Activated CD4-positive, CD25-positive, alpha-beta regulatory T cell treated with anti-CD3 and anti-CD28 coated beads, Interleukin-2, amount 50 U/mL, for 72 hours (primary cell): Measurements from ENCODE around the gene BTBD9.

ENCODE experiments used
- DNase-seq: peaks from one replicate; pipeline ENCODE4 v3.0.0; 2021

The BTBD9 gene

GRCh38 chr6:38552121-38552520 is 87.6 kb downstream of the BTBD9 start:
- no peak for DNase-seq

- DNase-seq, result no peak
Observed at GRCh38 chr6:38549795-38550194, 89.9 kb downstream of the BTBD9 start.

GRCh38 chr6:38549180-38549579 is 90.5 kb downstream of the BTBD9 start:
- DNase-seq, result no peak

- DNase-seq, result no peak
Observed at GRCh38 chr6:38543022-38543421, 96.7 kb downstream of the BTBD9 start.

- no peak for DNase-seq
Observed at GRCh38 chr6:38542031-38542430, 97.7 kb downstream of the BTBD9 start.

- DNase-seq, result no peak
Observed at GRCh38 chr6:38533064-38533463, 106.7 kb downstream of the BTBD9 start.

GRCh38 chr6:38531134-38531533 is 108.6 kb downstream of the BTBD9 start:
- no peak for DNase-seq

GRCh38 chr6:38528196-38528965 is 111.3 kb downstream of the BTBD9 start:
- no peak for DNase-seq

- DNase-seq, result no peak
Observed at GRCh38 chr6:38527371-38527770, 112.4 kb downstream of the BTBD9 start.

GRCh38 chr6:38525888-38526287 is 113.8 kb downstream of the BTBD9 start:
- DNase-seq, result no peak

GRCh38 chr6:38524436-38525145 is 115.1 kb downstream of the BTBD9 start:
- no peak for DNase-seq

GRCh38 chr6:38522322-38522721 is 117.4 kb downstream of the BTBD9 start:
- DNase-seq, result no peak

- DNase-seq, result no peak
Observed at GRCh38 chr6:38518511-38519304, 121.0 kb downstream of the BTBD9 start.

GRCh38 chr6:38517005-38517404 is 122.7 kb downstream of the BTBD9 start:
- no peak for DNase-seq

- DNase-seq, result no peak
Observed at GRCh38 chr6:38514399-38514798, 125.3 kb downstream of the BTBD9 start.

- no peak for DNase-seq
Observed at GRCh38 chr6:38512211-38512610, 127.5 kb downstream of the BTBD9 start.

GRCh38 chr6:38510205-38510604 is 129.5 kb downstream of the BTBD9 start:
- no peak for DNase-seq

GRCh38 chr6:38509713-38510112 is 130.0 kb downstream of the BTBD9 start:
- no peak for DNase-seq

- no peak for DNase-seq
Observed at GRCh38 chr6:38508894-38509293, 130.8 kb downstream of the BTBD9 start.

- DNase-seq, result no peak
Observed at GRCh38 chr6:38508286-38508685, 131.4 kb downstream of the BTBD9 start.

- DNase-seq, result no peak
Observed at GRCh38 chr6:38507173-38507572, 132.6 kb downstream of the BTBD9 start.

- no peak for DNase-seq
Observed at GRCh38 chr6:38505826-38506225, 133.9 kb downstream of the BTBD9 start.

- DNase-seq, result no peak
Observed at GRCh38 chr6:38504996-38505395, 134.7 kb downstream of the BTBD9 start.
